ENCODE results near the gene MDGA2.

DNA sequence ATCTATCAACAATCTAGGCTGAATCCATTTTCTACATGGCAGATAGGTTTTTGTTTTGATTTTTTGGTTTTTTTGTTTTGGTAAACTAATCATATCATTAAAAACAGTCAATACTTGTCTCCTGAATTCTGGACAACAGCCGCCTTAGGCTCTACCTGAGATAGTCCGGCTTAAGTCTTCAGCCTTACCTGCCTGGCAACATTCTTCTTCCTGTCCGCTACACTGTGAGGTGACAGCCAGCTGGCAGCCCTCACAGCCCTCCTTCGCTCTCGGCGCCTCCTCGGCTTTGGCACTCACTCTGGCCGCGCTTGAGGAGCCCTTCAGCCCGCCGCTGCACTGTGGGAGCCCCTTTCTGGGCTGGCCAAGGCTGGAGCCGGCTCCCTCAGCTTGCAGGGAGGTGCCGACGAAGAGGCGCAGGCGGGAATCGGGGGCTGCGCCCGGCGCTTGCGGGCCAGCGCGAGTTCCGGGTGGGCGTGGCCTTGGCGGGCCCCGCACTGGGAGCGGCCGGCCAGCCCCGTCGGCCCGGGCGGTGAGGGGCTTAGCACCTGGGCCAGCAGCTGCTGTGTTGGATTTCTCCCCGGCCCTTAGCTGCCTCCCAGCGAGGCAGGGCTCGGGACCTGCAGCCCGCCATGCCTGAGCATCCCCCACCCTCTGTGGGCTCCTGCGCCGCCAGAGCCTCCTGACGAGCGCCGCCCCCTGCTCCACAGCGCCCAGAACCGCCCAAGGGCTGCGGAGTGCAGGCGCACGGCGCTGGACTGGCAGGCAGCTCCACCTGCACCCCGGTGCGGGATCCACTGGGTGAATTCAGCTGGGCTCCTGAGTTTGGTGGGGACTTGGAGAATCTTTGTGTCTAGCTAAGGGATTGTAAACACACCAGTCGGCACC lies 49.0 kb downstream of the MDGA2 start:
- TF ChIP-seq, protein P1, sequence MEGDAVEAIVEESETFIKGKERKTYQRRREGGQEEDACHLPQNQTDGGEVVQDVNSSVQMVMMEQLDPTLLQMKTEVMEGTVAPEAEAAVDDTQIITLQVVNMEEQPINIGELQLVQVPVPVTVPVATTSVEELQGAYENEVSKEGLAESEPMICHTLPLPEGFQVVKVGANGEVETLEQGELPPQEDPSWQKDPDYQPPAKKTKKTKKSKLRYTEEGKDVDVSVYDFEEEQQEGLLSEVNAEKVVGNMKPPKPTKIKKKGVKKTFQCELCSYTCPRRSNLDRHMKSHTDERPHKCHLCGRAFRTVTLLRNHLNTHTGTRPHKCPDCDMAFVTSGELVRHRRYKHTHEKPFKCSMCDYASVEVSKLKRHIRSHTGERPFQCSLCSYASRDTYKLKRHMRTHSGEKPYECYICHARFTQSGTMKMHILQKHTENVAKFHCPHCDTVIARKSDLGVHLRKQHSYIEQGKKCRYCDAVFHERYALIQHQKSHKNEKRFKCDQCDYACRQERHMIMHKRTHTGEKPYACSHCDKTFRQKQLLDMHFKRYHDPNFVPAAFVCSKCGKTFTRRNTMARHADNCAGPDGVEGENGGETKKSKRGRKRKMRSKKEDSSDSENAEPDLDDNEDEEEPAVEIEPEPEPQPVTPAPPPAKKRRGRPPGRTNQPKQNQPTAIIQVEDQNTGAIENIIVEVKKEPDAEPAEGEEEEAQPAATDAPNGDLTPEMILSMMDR (IDR thresholded peaks at IDR 0.05), result no peak
- TF ChIP-seq POLR2AphosphoS5 (IDR thresholded peaks at IDR 0.05; ENCODE audit: low read depth, low read length), result no peak
- TF ChIP-seq RAD21 (IDR thresholded peaks at IDR 0.05; ENCODE audit: low read length), result no peak
- TF ChIP-seq RFX5 (IDR thresholded peaks at IDR 0.05; ENCODE audit: low read length), result no peak
- TF ChIP-seq, protein P2, sequence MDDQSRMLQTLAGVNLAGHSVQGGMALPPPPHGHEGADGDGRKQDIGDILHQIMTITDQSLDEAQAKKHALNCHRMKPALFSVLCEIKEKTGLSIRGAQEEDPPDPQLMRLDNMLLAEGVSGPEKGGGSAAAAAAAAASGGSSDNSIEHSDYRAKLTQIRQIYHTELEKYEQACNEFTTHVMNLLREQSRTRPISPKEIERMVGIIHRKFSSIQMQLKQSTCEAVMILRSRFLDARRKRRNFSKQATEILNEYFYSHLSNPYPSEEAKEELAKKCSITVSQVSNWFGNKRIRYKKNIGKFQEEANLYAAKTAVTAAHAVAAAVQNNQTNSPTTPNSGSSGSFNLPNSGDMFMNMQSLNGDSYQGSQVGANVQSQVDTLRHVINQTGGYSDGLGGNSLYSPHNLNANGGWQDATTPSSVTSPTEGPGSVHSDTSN (IDR thresholded peaks at IDR 0.05), result no peak
- no peak for TF ChIP-seq CHD2 (IDR thresholded peaks at IDR 0.05; ENCODE audit: low read length, partially characterized antibody)
- no peak for TF ChIP-seq FOXM1 (IDR thresholded peaks at IDR 0.05; ENCODE audit: low read depth)
- TF ChIP-seq, protein P3, sequence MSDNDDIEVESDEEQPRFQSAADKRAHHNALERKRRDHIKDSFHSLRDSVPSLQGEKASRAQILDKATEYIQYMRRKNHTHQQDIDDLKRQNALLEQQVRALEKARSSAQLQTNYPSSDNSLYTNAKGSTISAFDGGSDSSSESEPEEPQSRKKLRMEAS (IDR thresholded peaks at IDR 0.05; ENCODE audit: low read depth), result no peak
- TF ChIP-seq GATA2 (CRISPR knock-in tag; IDR thresholded peaks at IDR 0.05), result no peak
- TF ChIP-seq YY1 (IDR thresholded peaks at IDR 0.05; ENCODE audit: low read depth), result no peak

All from SK-N-SH (cell line).